ENCODE measurements around the gene CLMN.

DNA sequence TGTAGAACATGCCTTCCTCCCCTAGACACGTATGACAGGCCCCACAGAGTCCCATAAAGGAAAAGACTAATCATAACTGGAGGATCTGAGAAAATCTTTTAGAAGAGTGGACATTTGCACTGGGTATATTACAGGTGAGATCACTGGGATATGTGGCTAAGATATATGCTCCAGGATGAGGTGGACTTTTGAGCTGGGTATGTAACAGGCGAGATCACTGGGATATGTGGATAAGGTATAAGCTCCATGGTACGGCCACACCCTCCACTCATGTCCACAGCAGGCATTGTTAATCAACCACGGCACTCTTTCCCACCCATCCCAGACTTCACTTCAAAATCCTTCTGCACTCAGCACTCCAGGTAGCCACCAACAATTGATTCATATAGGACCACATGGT lies 34.1 kb downstream of the CLMN start:
- TF ChIP-seq EP300 (IDR thresholded peaks at IDR 0.05) = no peak
- TF ChIP-seq, protein P1, sequence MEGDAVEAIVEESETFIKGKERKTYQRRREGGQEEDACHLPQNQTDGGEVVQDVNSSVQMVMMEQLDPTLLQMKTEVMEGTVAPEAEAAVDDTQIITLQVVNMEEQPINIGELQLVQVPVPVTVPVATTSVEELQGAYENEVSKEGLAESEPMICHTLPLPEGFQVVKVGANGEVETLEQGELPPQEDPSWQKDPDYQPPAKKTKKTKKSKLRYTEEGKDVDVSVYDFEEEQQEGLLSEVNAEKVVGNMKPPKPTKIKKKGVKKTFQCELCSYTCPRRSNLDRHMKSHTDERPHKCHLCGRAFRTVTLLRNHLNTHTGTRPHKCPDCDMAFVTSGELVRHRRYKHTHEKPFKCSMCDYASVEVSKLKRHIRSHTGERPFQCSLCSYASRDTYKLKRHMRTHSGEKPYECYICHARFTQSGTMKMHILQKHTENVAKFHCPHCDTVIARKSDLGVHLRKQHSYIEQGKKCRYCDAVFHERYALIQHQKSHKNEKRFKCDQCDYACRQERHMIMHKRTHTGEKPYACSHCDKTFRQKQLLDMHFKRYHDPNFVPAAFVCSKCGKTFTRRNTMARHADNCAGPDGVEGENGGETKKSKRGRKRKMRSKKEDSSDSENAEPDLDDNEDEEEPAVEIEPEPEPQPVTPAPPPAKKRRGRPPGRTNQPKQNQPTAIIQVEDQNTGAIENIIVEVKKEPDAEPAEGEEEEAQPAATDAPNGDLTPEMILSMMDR (IDR thresholded peaks at IDR 0.05) = no peak
- TF ChIP-seq POLR2AphosphoS5 (IDR thresholded peaks at IDR 0.05) = no peak
- TF ChIP-seq POLR2A (IDR thresholded peaks at IDR 0.05) = no peak

Measured in gastroesophageal sphincter (tissue), 3 donors.